Tibial nerve (tissue), 4 donors: ENCODE data around the gene KCNMA1. TPM values are rescaled to one million over a fixed set of nuclear protein-coding genes. Genes with fewer than 3 reads are reported as not detected.

Source experiments
- DNase-seq, 2 donors: peaks; one replicate each; pipeline ENCODE4 v3.0.0-alpha.2; 2019; ENCODE audit warnings: low spot score in 2 of 2
- H3K27ac ChIP-seq, 4 donors: fragments of 200-600 bp; sonication (generic) in 3 of 4; one replicate each; pipeline ENCODE4 v1.5.1; 2017 to 2019; ENCODE audit warnings: mild to moderate bottlenecking in 1 of 4
- H3K27me3 ChIP-seq, 2 donors: fragments of 200-600 bp; sonication (generic) in 1 of 2; one replicate each; pipeline versions ENCODE4 v1.5.1 to v1.6.0; 2017 to 2019
- H3K36me3 ChIP-seq, 3 donors: fragments of 200-600 bp; sonication (generic); one replicate each; pipeline ENCODE4 v1.5.1; 2018 to 2019
- H3K4me1 ChIP-seq, 4 donors: fragments of 200-600 bp; sonication (generic) in 3 of 4; one replicate each; pipeline ENCODE4 v1.5.1; 2017 to 2019
- H3K4me3 ChIP-seq, 4 donors: fragments of 200-600 bp; sonication (generic) in 3 of 4; one replicate each; pipeline ENCODE4 v1.5.1; 2017 to 2019; ENCODE audit warnings: mild to moderate bottlenecking in 1 of 4, moderate library complexity in 1 of 4
- H3K9me3 ChIP-seq, 4 donors: fragments of 200-600 bp; sonication (generic) in 3 of 4; one replicate each; pipeline ENCODE4 v1.5.1; 2017 to 2019
- CTCF ChIP-seq, 5 experiments: fragments of 200-600 bp in 3 of 5; fragments of 450-650 bp in 2 of 5; sonication (generic) in 3 of 5; IDR thresholded peaks; one replicate each; pipeline ENCODE4 v1.5.1; 2016 to 2019; ENCODE audit warnings: antibody characterized with exemption in 5 of 5, mild to moderate bottlenecking in 3 of 5, moderate library complexity in 2 of 5
- EP300 ChIP-seq, 2 donors: sonication (generic); formaldehyde crosslinking; IDR thresholded peaks; one replicate each; pipeline ENCODE4 v1.6.1; 2017; ENCODE audit warnings: antibody characterized with exemption in 2 of 2, mild to moderate bottlenecking in 1 of 2
- POLR2A ChIP-seq, 2 donors: fragments of 450-650 bp; IDR thresholded peaks; one replicate each; pipeline ENCODE4 v1.6.1; 2017; ENCODE audit warnings: antibody characterized with exemption in 2 of 2, mild to moderate bottlenecking in 2 of 2, moderate library complexity in 2 of 2
- WGBS, 2 donors: methylation state at CpG; one replicate each; pipeline ENCODE4 v1.1.5; 2018; 5-methylcytosine and 5-hydroxymethylcytosine counted together
- total RNA-seq, 4 donors: library from RNA; depleted of rRNA; stranded (reverse); fragments of >200 nt; gene quantifications; one replicate each; pipeline ENCODE4 v1.1.0, GENCODE V29; 2016

The KCNMA1 gene
- total RNA-seq, 4 donors from 2014 or later, result 10.2 to 19.9 (median 13.7) TPM

GRCh38 chr10:77422491-77423338 lies 214.9 kb downstream of the KCNMA1 start:
- Histone ChIP-seq H3K4me3 (no peak overlapping the region), H3K9me3 (no peaks in the 10 kb centered on the region), H3K27ac (no peak overlapping the region), H3K27me3 (no peaks in the 10 kb centered on the region), H3K36me3 (no peaks in the 10 kb centered on the region), H3K4me1 (peaks cover 0 to 12% (median under 1%) of the 10 kb centered on the region in 4 donors)
- no peak for DNase-seq
- 71 to 74% methylated on average over 5 of the region's 5 CpGs for WGBS, 2 donors
- no peak for TF ChIP-seq EP300 (IDR thresholded peaks at IDR 0.05)
- no peak for TF ChIP-seq POLR2A (IDR thresholded peaks at IDR 0.05)
- no peak for TF ChIP-seq CTCF (IDR thresholded peaks at IDR 0.05)

- no peak for DNase-seq
- H3K4me3 ChIP-seq, result no peak overlapping the region
- no peaks in the 10 kb centered on the region for H3K9me3 ChIP-seq
- TF ChIP-seq POLR2A (IDR thresholded peaks at IDR 0.05) (no peak), EP300 (IDR thresholded peaks at IDR 0.05) (no peak), CTCF (IDR thresholded peaks at IDR 0.05) (no peak)
- no peak overlapping the region for H3K27ac ChIP-seq
- WGBS, 2 donors, result 89 to 94% methylated on average over 4 of the region's 4 CpGs
- no peaks in the 10 kb centered on the region for H3K27me3 ChIP-seq
- H3K36me3 ChIP-seq, result no peaks in the 10 kb centered on the region
- peaks cover 0 to 17% (median 4%) of the 10 kb centered on the region in 4 donors for H3K4me1 ChIP-seq
These were observed 216.0 kb downstream of the KCNMA1 start for GRCh38 chr10:77421591-77421990.

- Histone ChIP-seq H3K4me1 (peaks cover 0 to 17% (median 4%) of the 10 kb centered on the region in 4 donors), H3K36me3 (no peaks in the 10 kb centered on the region), H3K27me3 (no peaks in the 10 kb centered on the region), H3K4me3 (no peak overlapping the region), H3K9me3 (no peaks in the 10 kb centered on the region), H3K27ac (no peak overlapping the region)
- 75 to 81% methylated on average over 2 of the region's 2 CpGs for WGBS, 2 donors
- no peak for TF ChIP-seq EP300 (IDR thresholded peaks at IDR 0.05)
- TF ChIP-seq POLR2A (IDR thresholded peaks at IDR 0.05), result no peak
- TF ChIP-seq CTCF (IDR thresholded peaks at IDR 0.05), result no peak
- DNase-seq, result no peak
These were observed 216.6 kb downstream of the KCNMA1 start for GRCh38 chr10:77420947-77421523.

- DNase-seq, result no peak
- Histone ChIP-seq H3K4me3 (no peak overlapping the region), H3K27ac (no peak overlapping the region), H3K27me3 (no peaks in the 10 kb centered on the region), H3K9me3 (no peaks in the 10 kb centered on the region), H3K36me3 (no peaks in the 10 kb centered on the region), H3K4me1 (peaks cover 0 to 17% (median 4%) of the 10 kb centered on the region in 4 donors)
- TF ChIP-seq CTCF (IDR thresholded peaks at IDR 0.05), result no peak
- TF ChIP-seq POLR2A (IDR thresholded peaks at IDR 0.05), result no peak
- TF ChIP-seq EP300 (IDR thresholded peaks at IDR 0.05), result no peak
- WGBS, 2 donors, result 77 to 88% methylated on average over 2 of the region's 2 CpGs
These were observed 217.6 kb downstream of the KCNMA1 start for GRCh38 chr10:77419979-77420378.

- TF ChIP-seq POLR2A (IDR thresholded peaks at IDR 0.05) (no peak), EP300 (IDR thresholded peaks at IDR 0.05) (no peak), CTCF (IDR thresholded peaks at IDR 0.05) (no peak)
- Histone ChIP-seq H3K27me3 (no peaks in the 10 kb centered on the region), H3K4me1 (peaks cover 0 to 17% (median 4%) of the 10 kb centered on the region in 4 donors), H3K4me3 (no peak overlapping the region), H3K9me3 (no peaks in the 10 kb centered on the region), H3K36me3 (no peaks in the 10 kb centered on the region), H3K27ac (peak overlapping the region in 1 of 4 donors; percentile 65)
- no peak for DNase-seq
- 86 to 96% methylated on average over 5 of the region's 5 CpGs for WGBS, 2 donors
These were observed 218.6 kb downstream of the KCNMA1 start for GRCh38 chr10:77419056-77419455.
